ENCODE data around the gene SHROOM4.
A peak's percentile ranks its signal among the peaks of the same experiment; 100 is the strongest.

Gene SHROOM4

GRCh38 chrX:50779694-50780093 lies 34.3 kb downstream of the SHROOM4 start:
- no peak for DNase-seq (ENCODE audit: low spot score)
- FAIRE-seq, result no peak

GRCh38 chrX:50778272-50778671 lies 35.7 kb downstream of the SHROOM4 start:
- FAIRE-seq, result no peak
- DNase-seq (ENCODE audit: low spot score), result no peak

- DNase-seq (ENCODE audit: low spot score) (no peak), FAIRE-seq (no peak)
Observed at GRCh38 chrX:50776248-50776647, 37.7 kb downstream of the SHROOM4 start.

- FAIRE-seq (no peak), DNase-seq (ENCODE audit: low spot score) (no peak)
Observed at GRCh38 chrX:50771382-50771781, 42.6 kb downstream of the SHROOM4 start.

- no peak for DNase-seq (ENCODE audit: low spot score)
- FAIRE-seq, result no peak
Observed at GRCh38 chrX:50770702-50771101, 43.3 kb downstream of the SHROOM4 start.

GRCh38 chrX:50769389-50770063 lies 44.5 kb downstream of the SHROOM4 start:
- DNase-seq (ENCODE audit: low spot score), result no peak
- no peak for FAIRE-seq

GRCh38 chrX:50768801-50769200 lies 45.2 kb downstream of the SHROOM4 start:
- DNase-seq (ENCODE audit: low spot score), result no peak
- no peak for FAIRE-seq

GRCh38 chrX:50765986-50766385 lies 48.0 kb downstream of the SHROOM4 start:
- no peak for DNase-seq (ENCODE audit: low spot score)
- no peak for FAIRE-seq

- DNase-seq (ENCODE audit: low spot score), result peak; percentile 14
- no peak for FAIRE-seq
Observed at GRCh38 chrX:50762578-50762977, 51.4 kb downstream of the SHROOM4 start.

GRCh38 chrX:50756276-50756675 lies 57.7 kb downstream of the SHROOM4 start:
- no peak for FAIRE-seq
- no peak for DNase-seq (ENCODE audit: low spot score)

GRCh38 chrX:50751091-50751490 lies 62.9 kb downstream of the SHROOM4 start:
- FAIRE-seq (no peak), DNase-seq (ENCODE audit: low spot score) (no peak)

- DNase-seq (ENCODE audit: low spot score) (no peak), FAIRE-seq (no peak)
Observed at GRCh38 chrX:50747471-50747900, 66.5 kb downstream of the SHROOM4 start.

- DNase-seq (ENCODE audit: low spot score) (no peak), FAIRE-seq (no peak)
Observed at GRCh38 chrX:50736656-50737055, 77.3 kb downstream of the SHROOM4 start.

GRCh38 chrX:50726296-50726695 lies 87.7 kb downstream of the SHROOM4 start:
- DNase-seq (ENCODE audit: low spot score) (no peak), FAIRE-seq (no peak)

- DNase-seq (ENCODE audit: low spot score), result no peak
- no peak for FAIRE-seq
Observed at GRCh38 chrX:50725310-50725709, 88.7 kb downstream of the SHROOM4 start.

GRCh38 chrX:50723006-50723405 lies 91.0 kb downstream of the SHROOM4 start:
- no peak for FAIRE-seq

GRCh38 chrX:50721764-50722521 lies 92.1 kb downstream of the SHROOM4 start:
- FAIRE-seq (no peak), DNase-seq (ENCODE audit: low spot score) (no peak)

More at GRCh38 chrX:50723006-50723405, 91.0 kb downstream of the SHROOM4 start:
- peak; percentile 20 for DNase-seq (ENCODE audit: low spot score)

GRCh38 chrX:50719614-50720013 lies 94.4 kb downstream of the SHROOM4 start:
- FAIRE-seq, result no peak

GRCh38 chrX:50718776-50719175 lies 95.2 kb downstream of the SHROOM4 start:
- DNase-seq (ENCODE audit: low spot score) (no peak), FAIRE-seq (no peak)

More at GRCh38 chrX:50719614-50720013, 94.4 kb downstream of the SHROOM4 start:
- no peak for DNase-seq (ENCODE audit: low spot score)

- DNase-seq (ENCODE audit: low spot score) (no peak), FAIRE-seq (no peak)
Observed at GRCh38 chrX:50716706-50717105, 97.3 kb downstream of the SHROOM4 start.

- DNase-seq (ENCODE audit: low spot score) (no peak), FAIRE-seq (no peak)
Observed at GRCh38 chrX:50712777-50713176, 101.2 kb downstream of the SHROOM4 start.

- FAIRE-seq, result no peak
- DNase-seq (ENCODE audit: low spot score), result no peak
Observed at GRCh38 chrX:50711907-50712306, 102.1 kb downstream of the SHROOM4 start.

Data from RCC 7860 (cell line).